Measurements from ENCODE around the gene MEP1B.

DNA sequence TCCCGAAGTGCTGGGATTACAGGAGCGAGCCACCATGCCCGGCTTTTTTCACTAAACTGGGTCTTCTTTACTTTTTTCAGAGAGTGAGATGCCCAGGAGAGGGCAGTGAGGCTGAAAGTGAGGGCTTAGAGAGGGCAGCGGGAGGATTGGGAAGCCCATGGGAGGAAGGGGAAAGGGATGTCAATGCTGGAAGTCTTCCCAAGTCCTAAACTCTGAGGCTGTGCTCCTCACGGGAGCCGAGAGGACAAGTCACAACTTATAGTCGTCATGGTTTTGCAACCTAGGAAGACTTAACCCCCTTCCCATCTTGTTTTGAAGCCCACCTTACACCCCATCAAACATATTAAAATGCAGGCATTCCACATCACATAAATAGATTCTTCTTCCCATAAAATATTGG is 15.1 kb upstream of the MEP1B start:
- TF ChIP-seq POLR2AphosphoS5 (IDR thresholded peaks at IDR 0.05; ENCODE audit: low read depth, low read length) (no peak), POLR2A (IDR thresholded peaks at IDR 0.05; ENCODE audit: low read depth, low read length) (no peak), TAF1 (IDR thresholded peaks at IDR 0.05; ENCODE audit: borderline replicate concordance, low read depth, low read length) (no peak)
